GM19468 (cell line): ENCODE measurements around the gene NKTR.
"Not testable (repeated sequence)": the region's sequence is repeated elsewhere in the genome, so short reads cannot be mapped to it uniquely, and the experiment has no call there.

ENCODE experiments used
- ATAC-seq: cut with Tn5 transposase; IDR thresholded peaks from one replicate; pipeline ENCODE4 v1.9.1; 2021; ENCODE audit warnings: mild to moderate bottlenecking, moderate library complexity, moderate number of reproducible peaks; ENCODE audit not compliant: unreplicated experiment; ENCODE audit errors: extremely low read depth

NKTR gene

DNA sequence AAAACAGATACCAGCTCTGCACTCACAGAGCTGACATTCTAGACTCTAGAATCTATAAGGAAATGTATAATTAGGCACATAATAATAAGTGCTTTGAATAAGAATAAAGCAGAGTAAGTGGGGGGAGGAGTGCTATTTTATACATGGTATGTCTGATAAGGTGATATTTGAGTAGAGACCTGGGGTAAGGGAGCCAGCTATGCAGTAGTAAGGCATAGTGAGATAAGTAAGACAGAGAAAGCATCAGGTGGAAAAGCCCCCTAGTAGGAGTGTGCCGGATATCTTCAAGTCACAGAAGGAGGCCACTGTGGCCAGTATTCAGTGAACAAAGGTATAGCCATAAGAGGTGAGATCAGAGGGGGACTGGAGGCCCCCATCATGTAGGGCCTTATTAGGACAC, 6.9 kb upstream of the NKTR start:
- no peak for ATAC-seq

DNA sequence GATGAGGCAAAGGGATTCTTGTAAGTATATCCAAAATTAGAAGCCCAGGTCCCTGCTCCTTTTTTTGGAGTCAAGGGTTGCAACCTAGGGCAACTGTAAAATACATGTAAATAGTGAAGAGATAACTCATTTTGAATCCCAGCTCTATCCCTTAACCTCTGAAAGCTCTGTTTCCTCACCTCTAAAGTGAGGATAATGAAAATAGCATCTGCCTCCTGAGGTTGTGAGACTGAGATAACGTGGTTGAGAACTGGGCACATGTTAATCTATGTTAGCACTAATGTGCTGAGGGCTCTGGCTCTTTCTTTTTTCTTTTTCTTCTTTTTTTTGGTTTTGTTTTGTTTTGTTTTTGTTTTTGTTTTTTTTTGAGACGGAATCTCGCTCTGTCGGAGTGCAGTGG, 4.8 kb upstream of the NKTR start:
- no peak for ATAC-seq

DNA sequence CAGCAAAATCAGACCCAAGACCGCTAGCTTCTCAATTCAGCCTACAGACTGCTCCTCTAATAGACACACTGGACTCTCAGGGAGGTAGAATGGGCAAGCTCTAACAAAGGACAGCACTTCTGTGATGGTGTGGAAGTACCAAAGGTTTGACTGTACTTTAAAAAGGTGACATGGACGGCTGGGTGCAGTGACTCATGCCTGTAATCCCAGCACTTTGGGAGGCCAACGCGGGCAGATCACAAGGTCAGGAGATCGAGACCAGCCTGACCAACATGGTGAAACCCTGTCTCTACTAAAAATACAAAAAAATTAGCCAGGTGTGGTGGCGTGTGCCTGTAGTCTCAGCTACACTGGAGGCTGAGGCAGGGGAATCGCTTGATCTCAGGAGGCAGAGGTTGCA, 3.4 kb upstream of the NKTR start:
- ATAC-seq = not testable (repeated sequence)

DNA sequence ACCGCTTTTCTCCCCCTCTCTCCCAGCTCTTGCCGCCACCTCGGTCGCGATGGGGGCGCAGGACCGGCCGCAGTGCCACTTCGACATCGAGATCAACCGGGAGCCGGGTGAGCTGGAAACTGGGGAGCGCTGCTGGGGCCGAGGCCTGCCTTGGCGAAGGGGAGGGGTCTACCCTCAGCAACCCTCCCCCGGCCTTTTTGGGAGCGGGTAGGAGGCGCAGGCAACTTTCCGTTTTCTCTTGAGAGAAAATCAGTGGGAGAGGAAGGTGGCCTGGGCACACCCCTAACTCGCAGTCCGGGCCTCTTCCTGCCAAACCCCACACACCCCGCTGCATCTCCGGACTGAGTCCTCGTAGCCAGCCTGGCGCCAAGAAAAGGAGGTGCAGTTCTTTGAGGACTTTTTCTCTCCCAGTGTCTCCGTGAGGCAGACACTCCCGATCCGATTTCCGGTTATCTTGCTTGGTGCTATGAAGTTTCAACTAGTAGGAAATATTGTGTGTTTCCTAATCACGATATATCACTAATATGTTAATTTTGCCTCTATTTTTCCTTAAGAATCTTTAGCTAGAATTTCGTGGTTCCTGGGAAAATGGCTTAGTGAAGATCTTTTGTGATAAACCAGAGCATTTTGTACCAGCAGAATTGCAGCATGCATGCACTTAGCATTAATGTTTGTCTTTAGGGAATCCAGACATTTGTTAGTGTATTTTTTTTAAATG, 631 bp downstream of the NKTR start:
- no peak for ATAC-seq

DNA sequence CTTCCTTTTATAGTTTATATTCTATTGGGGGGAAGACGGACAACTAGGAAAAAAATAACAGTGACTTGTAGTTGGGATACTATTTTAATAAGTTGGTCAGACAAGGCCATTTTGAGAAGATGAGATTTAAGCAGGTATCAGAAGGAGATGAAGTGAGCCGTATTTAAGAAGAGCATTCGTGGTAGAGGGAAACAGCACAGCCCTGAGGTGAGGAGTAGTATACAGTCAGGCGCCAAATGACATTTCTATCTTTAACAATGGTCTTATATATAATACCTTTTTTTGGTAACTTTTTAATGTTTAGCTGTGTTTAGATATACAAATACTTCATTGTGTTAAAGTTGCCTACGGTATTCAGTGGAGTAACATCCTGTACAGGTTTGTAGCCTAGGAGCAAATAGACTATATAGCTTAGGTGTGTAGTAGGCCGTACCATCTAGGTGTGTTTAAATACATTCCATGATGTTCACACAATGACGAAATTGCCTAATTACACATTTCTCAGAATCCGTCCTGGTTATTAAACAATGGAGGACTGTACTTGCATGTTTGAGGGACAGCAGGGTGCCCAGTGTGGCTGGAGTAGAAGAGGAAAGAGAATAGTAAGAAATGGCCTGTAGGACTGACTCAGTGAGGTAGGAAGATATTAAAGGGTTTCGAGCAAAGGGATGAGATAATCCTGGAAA, 1.6 kb downstream of the NKTR start:
- no peak for ATAC-seq

DNA sequence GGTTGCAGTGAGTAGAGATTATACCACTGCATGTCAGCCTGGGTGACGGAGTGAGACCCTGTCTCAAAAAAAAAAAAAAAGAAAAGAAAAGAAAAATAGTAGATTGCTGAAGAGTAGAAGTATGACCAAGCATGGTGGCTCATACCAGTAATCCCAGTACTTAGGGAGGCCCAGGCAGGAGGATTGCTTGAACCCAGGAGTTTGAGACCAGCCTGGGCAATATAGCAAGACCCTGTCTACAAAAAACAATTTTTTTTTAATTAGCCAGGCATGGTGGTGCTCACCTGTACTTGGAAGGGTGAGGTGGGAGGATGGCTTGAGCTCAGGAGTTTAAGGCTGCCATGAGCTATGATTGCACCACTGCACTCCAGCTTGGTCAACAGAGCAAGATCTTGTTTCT, 2.5 kb downstream of the NKTR start:
- no peak for ATAC-seq

DNA sequence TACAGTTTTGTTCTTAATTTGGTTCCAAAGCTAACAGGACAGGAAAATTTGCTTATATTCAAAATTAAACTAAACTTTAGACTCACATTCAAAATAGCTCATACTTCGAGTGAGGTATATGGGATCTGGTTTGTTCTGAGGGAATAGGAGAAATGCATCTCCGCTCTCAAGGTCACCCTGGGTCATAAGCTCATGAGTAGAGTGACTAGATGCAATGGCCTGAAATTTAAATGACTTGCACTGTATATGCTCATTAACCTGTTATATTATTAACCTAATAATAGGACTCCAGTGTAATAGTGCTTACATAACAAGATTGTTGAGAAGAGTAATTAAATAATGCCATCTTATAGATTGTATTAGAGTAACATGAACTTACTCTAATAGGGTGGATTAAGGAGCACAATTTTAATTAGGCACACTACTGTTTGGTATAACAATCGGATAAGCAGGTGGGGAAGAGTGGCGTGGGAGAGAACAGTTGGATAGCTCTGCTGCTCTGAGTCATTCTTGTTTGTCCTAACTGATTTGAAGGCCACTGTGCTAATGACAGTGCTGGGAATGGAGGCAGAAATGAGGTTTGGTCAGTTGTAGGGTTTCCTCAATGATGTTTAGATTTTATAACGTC, 5.2 kb downstream of the NKTR start:
- no peak for ATAC-seq

DNA sequence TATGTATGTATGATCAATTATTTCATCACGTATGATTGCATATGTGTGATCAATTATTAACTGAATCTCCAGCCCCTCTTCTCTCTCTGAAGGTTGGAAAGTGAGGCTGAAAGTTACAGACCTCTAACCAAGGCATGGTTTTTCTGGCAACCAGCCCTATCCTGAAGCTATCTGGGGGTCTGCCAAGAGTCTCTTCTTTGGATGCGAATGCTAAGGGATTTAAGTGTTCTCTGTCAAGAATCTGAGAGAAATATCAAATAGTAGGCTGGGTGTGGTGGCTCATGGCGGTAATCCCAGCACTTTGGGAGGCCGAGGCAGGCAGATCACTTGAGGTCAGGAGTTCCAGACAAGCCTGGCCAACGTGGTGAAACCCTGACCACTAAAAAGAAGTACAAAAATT, 8.1 kb downstream of the NKTR start:
- ATAC-seq = no peak

DNA sequence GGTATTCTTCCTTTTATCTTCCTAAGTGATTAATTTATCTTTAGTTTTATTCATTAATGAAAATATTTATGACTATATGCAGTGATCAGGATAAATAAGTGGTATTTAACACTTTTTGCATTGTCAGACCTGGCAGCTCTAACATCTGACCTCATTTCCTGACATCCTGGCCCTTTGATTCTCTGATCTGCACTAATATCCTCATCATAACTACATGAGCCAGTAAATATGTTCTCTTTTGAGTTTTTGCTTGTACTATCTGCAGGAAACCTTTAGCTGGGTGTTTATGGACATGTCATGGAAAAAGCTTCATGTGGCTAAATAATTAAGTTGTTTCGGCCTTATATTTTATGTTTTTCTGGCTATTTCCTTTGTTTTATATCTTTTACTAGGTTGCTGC, 10.5 kb downstream of the NKTR start:
- no peak for ATAC-seq

DNA sequence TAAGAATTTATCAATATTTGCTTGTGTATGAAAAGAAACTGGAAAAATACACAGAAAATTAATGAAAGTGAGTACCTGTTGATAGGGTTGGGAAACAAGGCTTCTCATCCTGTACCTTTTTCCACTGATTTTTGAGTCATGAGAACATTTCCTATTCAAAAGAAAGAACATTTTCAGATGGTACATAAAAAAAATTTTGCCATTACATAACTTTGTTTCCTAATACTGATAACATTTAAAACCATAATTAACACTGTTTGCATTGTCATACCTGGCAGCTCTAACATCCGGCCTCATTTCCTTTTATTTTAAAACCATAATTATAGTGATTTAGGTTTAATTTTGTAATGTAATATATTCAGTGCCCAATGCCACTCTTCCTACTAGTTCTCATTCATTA, 11.7 kb downstream of the NKTR start:
- ATAC-seq = no peak

DNA sequence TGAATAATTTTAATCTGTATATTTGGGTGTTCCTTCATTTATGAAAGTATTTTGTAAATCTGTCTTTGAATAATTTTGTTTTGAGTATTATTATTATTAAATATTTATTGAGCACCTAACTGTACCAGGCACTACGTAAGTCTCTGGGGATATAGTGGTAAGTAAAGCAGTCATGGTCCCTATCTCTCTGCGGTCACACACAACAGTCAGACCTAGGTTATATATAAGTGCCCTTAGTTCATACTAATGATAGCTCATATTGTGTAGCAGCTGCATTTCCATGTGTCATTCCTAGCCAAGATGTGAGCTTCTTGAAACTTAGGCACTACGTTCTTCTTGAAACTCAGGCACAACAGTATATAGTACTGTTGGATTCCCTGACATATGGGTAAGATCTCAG, 12.4 kb downstream of the NKTR start:
- ATAC-seq = no peak

DNA sequence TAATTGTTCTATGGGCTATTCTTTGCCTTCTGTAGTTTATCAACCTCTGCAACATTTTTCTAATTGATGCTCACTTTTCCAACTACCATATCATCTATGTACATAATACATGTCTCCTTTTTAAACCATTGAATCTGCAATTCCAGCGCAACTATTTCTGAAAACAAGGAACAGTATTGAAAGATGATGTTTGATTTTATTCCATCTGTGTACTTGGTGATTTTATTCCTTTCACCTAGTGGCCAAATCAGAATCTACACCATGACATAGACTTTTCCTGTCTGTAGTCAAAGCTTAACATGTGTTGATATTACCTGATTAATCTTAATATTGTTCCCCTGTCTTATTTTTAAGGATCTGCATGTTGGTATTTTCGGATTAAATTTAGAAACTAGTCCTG, 13.0 kb downstream of the NKTR start:
- no peak for ATAC-seq

DNA sequence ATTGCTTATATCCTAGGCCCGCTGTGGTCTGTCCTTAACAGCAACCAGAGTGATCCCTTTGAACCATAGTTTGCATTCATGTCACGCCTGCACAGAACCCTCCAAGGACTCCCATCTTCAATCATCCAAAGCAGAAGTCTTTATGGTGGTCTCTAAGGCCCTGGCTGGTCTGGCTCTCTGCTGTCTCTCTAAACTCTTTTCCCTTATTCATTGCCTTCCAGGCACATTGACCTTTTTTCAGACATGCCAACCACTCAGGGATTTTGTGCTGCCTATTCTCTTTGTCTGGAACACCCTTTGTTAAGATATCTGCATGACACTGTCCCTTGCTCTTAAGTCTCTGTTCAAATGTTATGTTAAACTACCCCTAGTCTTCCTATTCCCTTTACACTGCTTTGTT, 31.1 kb downstream of the NKTR start:
- ATAC-seq = no peak

DNA sequence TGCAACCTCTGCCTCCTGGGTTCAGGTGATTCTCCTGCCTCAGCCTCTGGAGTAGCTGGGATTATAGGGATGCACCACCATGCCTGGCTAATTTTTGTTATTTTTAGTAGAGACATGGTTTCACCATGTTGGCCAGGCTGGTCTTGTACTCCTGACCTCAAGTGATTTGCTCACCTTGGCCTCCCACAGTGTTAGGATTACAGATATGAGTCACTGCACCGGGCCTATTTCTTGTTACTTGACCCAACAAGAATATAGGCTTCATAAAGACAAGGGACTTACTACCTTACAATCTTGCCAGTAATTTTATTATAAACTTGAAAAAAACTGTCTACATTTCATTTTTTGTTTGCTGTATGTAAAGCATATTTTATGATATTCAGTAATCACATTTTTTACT, 31.7 kb downstream of the NKTR start:
- no peak for ATAC-seq

DNA sequence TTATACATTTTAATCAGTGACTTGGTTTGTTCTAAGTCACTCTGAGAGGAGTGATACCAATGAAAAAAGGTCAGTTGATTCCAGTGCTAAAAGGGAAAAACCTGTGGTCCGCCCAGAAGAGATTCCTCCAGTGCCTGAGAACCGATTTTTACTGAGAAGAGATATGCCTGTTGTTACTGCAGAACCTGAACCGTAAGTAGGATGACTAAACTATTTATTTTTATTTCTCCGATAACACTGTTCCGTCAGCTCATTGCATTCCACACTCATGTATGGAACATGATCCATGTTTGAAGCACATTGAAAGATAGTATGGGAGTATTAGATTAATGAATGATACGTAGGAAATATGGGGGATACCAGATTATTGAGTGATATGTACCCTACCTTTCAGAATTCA, 33.1 kb downstream of the NKTR start:
- ATAC-seq = no peak

DNA sequence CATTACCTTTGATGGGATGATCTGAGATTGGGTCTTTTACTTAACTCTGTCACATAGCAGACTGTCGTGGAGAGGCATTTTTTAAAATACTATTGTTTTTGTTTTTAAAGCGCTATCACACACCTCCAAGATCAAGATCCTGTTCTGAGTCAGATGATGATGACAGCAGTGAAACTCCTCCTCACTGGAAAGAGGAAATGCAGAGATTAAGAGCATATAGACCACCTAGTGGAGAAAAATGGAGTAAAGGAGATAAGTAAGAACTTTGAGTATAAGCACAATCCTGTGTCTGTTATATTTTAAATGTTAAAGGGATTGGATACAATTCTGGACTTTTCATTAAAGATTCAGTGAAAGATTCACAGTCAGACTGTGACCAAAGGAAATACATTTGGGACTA, 34.6 kb downstream of the NKTR start:
- ATAC-seq = no peak

DNA sequence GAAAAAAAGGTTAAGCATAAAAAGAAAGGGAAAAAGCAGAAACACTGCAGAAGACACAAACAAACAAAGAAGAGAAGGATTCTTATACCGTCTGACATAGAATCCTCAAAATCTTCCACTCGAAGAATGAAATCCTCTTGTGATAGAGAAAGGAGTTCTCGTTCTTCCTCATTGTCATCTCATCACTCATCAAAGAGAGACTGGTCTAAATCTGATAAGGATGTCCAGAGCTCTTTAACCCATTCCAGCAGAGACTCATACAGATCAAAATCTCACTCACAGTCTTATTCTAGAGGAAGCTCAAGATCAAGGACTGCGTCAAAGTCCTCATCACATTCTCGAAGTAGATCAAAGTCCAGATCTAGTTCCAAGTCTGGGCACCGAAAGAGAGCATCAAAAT, 36.5 kb downstream of the NKTR start:
- ATAC-seq = no peak

DNA sequence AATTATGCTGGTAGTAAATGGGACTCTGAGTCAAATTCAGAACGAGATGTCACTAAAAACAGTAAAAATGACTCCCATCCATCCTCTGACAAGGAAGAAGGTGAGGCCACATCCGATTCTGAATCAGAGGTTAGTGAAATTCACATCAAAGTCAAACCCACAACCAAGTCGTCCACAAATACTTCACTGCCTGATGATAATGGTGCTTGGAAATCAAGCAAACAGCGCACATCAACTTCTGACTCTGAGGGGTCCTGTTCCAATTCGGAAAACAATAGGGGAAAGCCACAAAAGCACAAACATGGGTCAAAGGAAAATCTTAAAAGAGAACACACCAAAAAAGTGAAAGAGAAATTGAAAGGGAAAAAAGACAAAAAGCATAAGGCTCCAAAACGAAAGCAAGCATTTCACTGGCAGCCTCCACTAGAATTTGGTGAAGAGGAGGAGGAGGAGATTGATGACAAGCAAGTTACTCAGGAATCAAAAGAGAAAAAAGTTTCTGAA, 37.9 kb downstream of the NKTR start:
- no peak for ATAC-seq

DNA sequence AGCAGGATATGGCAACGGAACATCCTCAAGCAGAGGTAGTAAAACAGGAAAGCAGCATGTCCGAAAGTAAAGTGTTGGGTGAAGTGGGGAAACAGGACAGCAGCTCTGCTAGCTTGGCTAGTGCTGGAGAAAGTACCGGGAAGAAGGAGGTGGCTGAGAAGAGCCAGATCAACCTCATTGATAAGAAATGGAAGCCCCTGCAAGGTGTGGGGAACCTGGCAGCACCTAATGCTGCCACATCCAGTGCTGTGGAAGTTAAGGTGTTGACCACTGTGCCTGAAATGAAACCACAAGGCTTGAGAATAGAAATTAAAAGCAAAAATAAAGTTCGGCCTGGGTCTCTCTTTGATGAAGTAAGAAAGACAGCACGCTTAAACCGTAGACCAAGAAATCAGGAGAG, 38.7 kb downstream of the NKTR start:
- ATAC-seq = no peak

DNA sequence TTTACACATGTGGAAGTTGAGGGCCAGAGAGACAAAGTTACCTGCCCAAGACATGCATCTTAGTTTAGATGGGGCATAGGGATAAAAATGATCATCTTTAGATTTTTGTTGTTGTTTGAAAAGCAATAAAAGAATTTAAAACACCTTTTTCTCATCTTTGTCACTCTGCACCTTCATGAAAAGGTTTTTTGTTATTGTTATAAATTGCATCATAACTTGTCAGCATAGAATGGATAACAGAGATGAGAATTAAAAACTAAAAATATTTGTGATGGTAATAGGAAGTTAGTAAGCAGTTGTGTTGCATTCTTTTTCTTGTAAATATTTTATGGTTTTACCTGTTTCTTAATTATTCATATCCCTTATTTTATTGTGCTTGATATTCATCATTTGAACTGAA, 39.6 kb downstream of the NKTR start:
- ATAC-seq = no peak

DNA sequence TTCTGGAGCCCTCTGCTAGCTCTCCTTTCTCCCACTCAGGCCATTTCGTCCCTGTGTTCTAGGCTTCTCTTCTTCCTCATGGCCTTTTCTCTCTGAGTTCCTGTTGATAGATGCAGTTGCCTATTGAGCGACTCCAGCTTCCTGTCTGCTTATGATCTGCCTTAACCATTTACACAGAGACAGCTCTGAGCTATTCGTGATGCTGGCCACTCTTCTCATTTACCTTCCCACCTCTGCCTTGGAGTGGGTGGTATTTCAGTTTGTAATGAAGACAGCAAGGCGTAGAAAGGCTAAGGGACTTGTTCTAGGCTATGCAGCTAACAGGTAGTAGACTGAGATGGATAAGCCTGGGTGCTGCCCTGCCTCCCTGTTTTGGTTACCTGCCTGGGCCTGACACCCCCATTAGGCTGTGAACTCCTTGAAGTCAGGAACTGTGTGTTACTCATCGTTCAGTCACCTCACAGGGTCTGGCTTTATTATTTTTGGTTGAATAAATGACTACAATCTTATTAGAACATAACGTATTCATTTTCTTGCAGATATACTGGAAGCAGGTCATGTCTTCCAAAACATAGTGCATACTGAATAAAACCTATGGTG, 40.4 kb downstream of the NKTR start:
- no peak for ATAC-seq
